ENCODE data around the gene FKBP3. TPM values are rescaled to one million over a fixed set of nuclear protein-coding genes. Genes with fewer than 3 reads are reported as not detected.

The FKBP3 gene
- total and polyA plus RNA-seq, 2 of the 13 experiments (the other 11 are each of a cell fraction or from before 2014, with no cell fraction given): 57.0 to 87.6 TPM

DNA sequence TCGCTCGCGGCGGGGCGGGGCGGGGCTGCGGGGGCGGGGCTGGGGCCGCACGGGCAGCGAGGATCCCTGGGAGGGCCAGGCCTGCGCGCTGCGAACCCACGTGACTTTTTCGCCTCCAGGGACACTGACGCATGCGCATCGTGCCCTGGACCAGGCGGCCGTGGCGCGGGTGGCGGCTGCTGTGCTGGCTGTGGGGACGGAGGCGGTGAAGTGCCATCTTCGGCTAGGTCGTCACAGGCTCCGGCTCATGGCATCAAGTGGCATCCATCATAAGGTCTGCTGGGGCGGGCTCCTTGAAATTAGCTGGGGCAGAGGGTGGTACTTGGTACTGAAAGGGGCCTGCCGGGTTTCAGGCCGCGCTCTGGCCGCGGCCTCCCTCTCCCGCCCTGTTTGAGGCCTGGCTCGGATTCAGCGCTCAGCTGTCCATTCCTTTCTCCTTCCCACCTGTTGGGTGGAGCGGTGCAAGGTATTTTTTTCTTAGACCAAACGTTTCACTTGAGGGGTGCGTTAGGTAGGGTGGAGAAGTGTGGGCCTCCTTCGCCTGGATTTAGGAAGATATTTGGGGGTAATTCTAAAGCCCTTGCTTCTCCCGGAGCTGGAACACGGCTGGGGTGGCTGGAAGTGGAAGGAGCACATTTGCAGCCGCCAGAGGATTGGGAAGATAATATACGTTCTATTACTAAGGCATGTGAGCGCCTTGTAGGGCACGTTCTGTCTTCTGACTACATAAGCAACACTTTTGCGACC is 50.1 kb downstream of the FKBP3 start, which contains the start of gene PRPF39 (continued):
- TF ChIP-seq, protein P1, sequence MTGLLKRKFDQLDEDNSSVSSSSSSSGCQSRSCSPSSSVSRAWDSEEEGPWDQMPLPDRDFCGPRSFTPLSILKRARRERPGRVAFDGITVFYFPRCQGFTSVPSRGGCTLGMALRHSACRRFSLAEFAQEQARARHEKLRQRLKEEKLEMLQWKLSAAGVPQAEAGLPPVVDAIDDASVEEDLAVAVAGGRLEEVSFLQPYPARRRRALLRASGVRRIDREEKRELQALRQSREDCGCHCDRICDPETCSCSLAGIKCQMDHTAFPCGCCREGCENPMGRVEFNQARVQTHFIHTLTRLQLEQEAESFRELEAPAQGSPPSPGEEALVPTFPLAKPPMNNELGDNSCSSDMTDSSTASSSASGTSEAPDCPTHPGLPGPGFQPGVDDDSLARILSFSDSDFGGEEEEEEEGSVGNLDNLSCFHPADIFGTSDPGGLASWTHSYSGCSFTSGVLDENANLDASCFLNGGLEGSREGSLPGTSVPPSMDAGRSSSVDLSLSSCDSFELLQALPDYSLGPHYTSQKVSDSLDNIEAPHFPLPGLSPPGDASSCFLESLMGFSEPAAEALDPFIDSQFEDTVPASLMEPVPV (CRISPR knock-in tag; IDR thresholded peaks at IDR 0.05): 0 out of 2 replicates have a peak, but pooled peaks have one; percentile 31
- TF ChIP-seq ZNF34 (CRISPR knock-in tag; IDR thresholded peaks at IDR 0.05; ENCODE audit: borderline replicate concordance) (no peak), HHEX (CRISPR knock-in tag; IDR thresholded peaks at IDR 0.05) (no peak), NFATC3 (CRISPR knock-in tag; IDR thresholded peaks at IDR 0.05) (no peak), ZNF350 (CRISPR knock-in tag; IDR thresholded peaks at IDR 0.05; ENCODE audit: borderline replicate concordance, low read depth) (peak; percentile 73; the same call in 1 of the 2 replicates), RNF2 (conservative IDR thresholded peaks at IDR 0.05; ENCODE audit: low read depth) (0 out of 2 replicates have a peak, but pooled peaks have one; percentile 47), ZNF432 (CRISPR knock-in tag; IDR thresholded peaks at IDR 0.05; ENCODE audit: borderline replicate concordance) (no peak), CBFB (CRISPR knock-in tag; IDR thresholded peaks at IDR 0.05) (0 out of 2 replicates have a peak, but pooled peaks have one; percentile 42), NCOA1 (CRISPR knock-in tag; IDR thresholded peaks at IDR 0.05) (no peak), ZNF530 (CRISPR knock-in tag; IDR thresholded peaks at IDR 0.05; ENCODE audit: low read depth) (no peak), NCOR1 (IDR thresholded peaks at IDR 0.05; ENCODE audit: borderline replicate concordance, low read length) (no peak), XRCC5 (optimal IDR thresholded peaks at IDR 0.05; ENCODE audit: low read length) (peak; percentile 64), SP140L (CRISPR knock-in tag; IDR thresholded peaks at IDR 0.05; ENCODE audit: borderline replicate concordance) (no peak), GLI4 (CRISPR knock-in tag; IDR thresholded peaks at IDR 0.05; ENCODE audit: borderline replicate concordance) (no peak), ZFX (CRISPR knock-in tag; IDR thresholded peaks at IDR 0.05; ENCODE audit: low read depth) (peak; percentile 98)
- TF ChIP-seq, protein P2, sequence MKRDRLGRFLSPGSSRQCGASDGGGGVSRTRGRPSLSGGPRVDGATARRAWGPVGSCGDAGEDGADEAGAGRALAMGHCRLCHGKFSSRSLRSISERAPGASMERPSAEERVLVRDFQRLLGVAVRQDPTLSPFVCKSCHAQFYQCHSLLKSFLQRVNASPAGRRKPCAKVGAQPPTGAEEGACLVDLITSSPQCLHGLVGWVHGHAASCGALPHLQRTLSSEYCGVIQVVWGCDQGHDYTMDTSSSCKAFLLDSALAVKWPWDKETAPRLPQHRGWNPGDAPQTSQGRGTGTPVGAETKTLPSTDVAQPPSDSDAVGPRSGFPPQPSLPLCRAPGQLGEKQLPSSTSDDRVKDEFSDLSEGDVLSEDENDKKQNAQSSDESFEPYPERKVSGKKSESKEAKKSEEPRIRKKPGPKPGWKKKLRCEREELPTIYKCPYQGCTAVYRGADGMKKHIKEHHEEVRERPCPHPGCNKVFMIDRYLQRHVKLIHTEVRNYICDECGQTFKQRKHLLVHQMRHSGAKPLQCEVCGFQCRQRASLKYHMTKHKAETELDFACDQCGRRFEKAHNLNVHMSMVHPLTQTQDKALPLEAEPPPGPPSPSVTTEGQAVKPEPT (CRISPR knock-in tag; IDR thresholded peaks at IDR 0.05; ENCODE audit: low read depth): 0 out of 2 replicates have a peak, but pooled peaks have one; percentile 77
- TF ChIP-seq, protein P3, sequence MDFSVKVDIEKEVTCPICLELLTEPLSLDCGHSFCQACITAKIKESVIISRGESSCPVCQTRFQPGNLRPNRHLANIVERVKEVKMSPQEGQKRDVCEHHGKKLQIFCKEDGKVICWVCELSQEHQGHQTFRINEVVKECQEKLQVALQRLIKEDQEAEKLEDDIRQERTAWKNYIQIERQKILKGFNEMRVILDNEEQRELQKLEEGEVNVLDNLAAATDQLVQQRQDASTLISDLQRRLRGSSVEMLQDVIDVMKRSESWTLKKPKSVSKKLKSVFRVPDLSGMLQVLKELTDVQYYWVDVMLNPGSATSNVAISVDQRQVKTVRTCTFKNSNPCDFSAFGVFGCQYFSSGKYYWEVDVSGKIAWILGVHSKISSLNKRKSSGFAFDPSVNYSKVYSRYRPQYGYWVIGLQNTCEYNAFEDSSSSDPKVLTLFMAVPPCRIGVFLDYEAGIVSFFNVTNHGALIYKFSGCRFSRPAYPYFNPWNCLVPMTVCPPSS (IDR thresholded peaks at IDR 0.05): no peak
- TF ChIP-seq, protein P4, sequence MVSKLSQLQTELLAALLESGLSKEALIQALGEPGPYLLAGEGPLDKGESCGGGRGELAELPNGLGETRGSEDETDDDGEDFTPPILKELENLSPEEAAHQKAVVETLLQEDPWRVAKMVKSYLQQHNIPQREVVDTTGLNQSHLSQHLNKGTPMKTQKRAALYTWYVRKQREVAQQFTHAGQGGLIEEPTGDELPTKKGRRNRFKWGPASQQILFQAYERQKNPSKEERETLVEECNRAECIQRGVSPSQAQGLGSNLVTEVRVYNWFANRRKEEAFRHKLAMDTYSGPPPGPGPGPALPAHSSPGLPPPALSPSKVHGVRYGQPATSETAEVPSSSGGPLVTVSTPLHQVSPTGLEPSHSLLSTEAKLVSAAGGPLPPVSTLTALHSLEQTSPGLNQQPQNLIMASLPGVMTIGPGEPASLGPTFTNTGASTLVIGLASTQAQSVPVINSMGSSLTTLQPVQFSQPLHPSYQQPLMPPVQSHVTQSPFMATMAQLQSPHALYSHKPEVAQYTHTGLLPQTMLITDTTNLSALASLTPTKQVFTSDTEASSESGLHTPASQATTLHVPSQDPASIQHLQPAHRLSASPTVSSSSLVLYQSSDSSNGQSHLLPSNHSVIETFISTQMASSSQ (IDR thresholded peaks at IDR 0.05; ENCODE audit: low read depth): no peak
- TF ChIP-seq, protein P4 (CRISPR knock-in tag; IDR thresholded peaks at IDR 0.05; ENCODE audit: borderline replicate concordance): peak; percentile 28; the same call in 1 of the 2 replicates
- TF ChIP-seq, protein P5, sequence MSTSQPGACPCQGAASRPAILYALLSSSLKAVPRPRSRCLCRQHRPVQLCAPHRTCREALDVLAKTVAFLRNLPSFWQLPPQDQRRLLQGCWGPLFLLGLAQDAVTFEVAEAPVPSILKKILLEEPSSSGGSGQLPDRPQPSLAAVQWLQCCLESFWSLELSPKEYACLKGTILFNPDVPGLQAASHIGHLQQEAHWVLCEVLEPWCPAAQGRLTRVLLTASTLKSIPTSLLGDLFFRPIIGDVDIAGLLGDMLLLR (CRISPR knock-in tag; IDR thresholded peaks at IDR 0.05): peak; percentile 65; the same call in 1 of the 2 replicates
